ENCODE results near the gene BTBD16. TPM values are rescaled to one million over a fixed set of nuclear protein-coding genes. Genes with fewer than 3 reads are reported as not detected.

BTBD16 gene
- total and polyA plus RNA-seq, 2 of the 13 experiments (the other 11 are each of a cell fraction or from before 2014, with no cell fraction given), result 5.0 to 11.9 TPM

GRCh38 chr10:122310311-122311050 is 39.4 kb downstream of the BTBD16 start (continued):
- peak; percentile 66 for TF ChIP-seq PATZ1 (CRISPR knock-in tag; IDR thresholded peaks at IDR 0.05)
- TF ChIP-seq NFKBIZ (CRISPR knock-in tag; IDR thresholded peaks at IDR 0.05), result peak; percentile 21; the same call in 1 of the 2 replicates
- peak; percentile 24; the same call in 1 of the 2 replicates for TF ChIP-seq ZNF343 (CRISPR knock-in tag; IDR thresholded peaks at IDR 0.05)
- TF ChIP-seq TMF1 (CRISPR knock-in tag; IDR thresholded peaks at IDR 0.05; ENCODE audit: low read depth), result peak; percentile 78; the same call in 1 of the 2 replicates
- TF ChIP-seq ZNF773 (CRISPR knock-in tag; IDR thresholded peaks at IDR 0.05; ENCODE audit: borderline replicate concordance), result no peak
- no peak; the same call in 1 of the 2 replicates for TF ChIP-seq ZNF101 (CRISPR knock-in tag; IDR thresholded peaks at IDR 0.05; ENCODE audit: borderline replicate concordance, low read depth)
- peak; percentile 55; the same call in 1 of the 2 replicates for TF ChIP-seq HMG20B (CRISPR knock-in tag; conservative IDR thresholded peaks at IDR 0.05)
- no peak for TF ChIP-seq TERF1 (CRISPR knock-in tag; IDR thresholded peaks at IDR 0.05)
- TF ChIP-seq ZNF275 (CRISPR knock-in tag; IDR thresholded peaks at IDR 0.05; ENCODE audit: borderline replicate concordance), result no peak
- no peak for TF ChIP-seq ZNF180 (CRISPR knock-in tag; IDR thresholded peaks at IDR 0.05; ENCODE audit: borderline replicate concordance, low read depth)
- TF ChIP-seq TFAP4 (IDR thresholded peaks at IDR 0.05; ENCODE audit: borderline replicate concordance, low read depth), result peak; percentile 85
- TF ChIP-seq FOXC1 (CRISPR knock-in tag; IDR thresholded peaks at IDR 0.05; ENCODE audit: borderline replicate concordance), result peak; percentile 93
- TF ChIP-seq ZMYM2 (CRISPR knock-in tag; IDR thresholded peaks at IDR 0.05), result peak; percentile 77; the same call in 1 of the 2 replicates
- TF ChIP-seq UBTF (CRISPR knock-in tag; IDR thresholded peaks at IDR 0.05), result peak; percentile 99
- peak; percentile 90 for TF ChIP-seq GFI1 (CRISPR knock-in tag; IDR thresholded peaks at IDR 0.05; ENCODE audit: borderline replicate concordance)
- TF ChIP-seq HNF4A (CRISPR knock-in tag; IDR thresholded peaks at IDR 0.05), result peak; percentile 92
- TF ChIP-seq ZNF543 (CRISPR knock-in tag; IDR thresholded peaks at IDR 0.05), result 0 out of 2 replicates have a peak, but pooled peaks have one; percentile 45
- TF ChIP-seq KLF11 (CRISPR knock-in tag; IDR thresholded peaks at IDR 0.05), result peak; percentile 46; the same call in 1 of the 2 replicates
- peak; percentile 88 for TF ChIP-seq TAF1 (CRISPR knock-in tag; IDR thresholded peaks at IDR 0.05)
- no peak for TF ChIP-seq LCORL (IDR thresholded peaks at IDR 0.05)
- TF ChIP-seq LCORL (CRISPR knock-in tag; IDR thresholded peaks at IDR 0.05), result peak; percentile 94
- peak; percentile 97 for TF ChIP-seq ELF3 (CRISPR knock-in tag; IDR thresholded peaks at IDR 0.05)
- no peak for TF ChIP-seq HNRNPUL1 (IDR thresholded peaks at IDR 0.05; ENCODE audit: low read depth, low read length)

Measured in HepG2 (cell line).